H1 (cell line): Measurements from ENCODE around the gene FAM228A. TPM values are rescaled to one million over a fixed set of nuclear protein-coding genes. Genes with fewer than 3 reads are reported as not detected.

Experiments
- CTCF ChIA-PET: fragments of 300-600 bp; sonication (Branson Sonifier 250); formaldehyde crosslinking; loops from one replicate; lab custom pipeline; 2021; ENCODE audit not compliant: partially characterized antibody; lab: Charles Lee
- POLR2A ChIA-PET: fragments of 300-600 bp; sonication (Branson Sonifier 250); formaldehyde crosslinking; loops from one replicate; lab custom pipeline; 2021; ENCODE audit warnings: inconsistent platforms; ENCODE audit not compliant: partially characterized antibody; lab: Charles Lee
- DNase-seq, 2 experiments: peaks; one replicate each; pipeline versions ENCODE4 v3.0.0 to v3.0.0-alpha.2; 2010 to 2022; ENCODE audit warnings: low spot score in 2 of 2, low read depth in 1 of 2, mixed read lengths in 1 of 2
- FAIRE-seq: peaks from 2 replicates; lab custom pipeline; 2011; peaks lifted over from hg19 to GRCh38; lab: Jason Lieb, UNC
- H2AFZ ChIP-seq: 2 replicates; pipeline ENCODE4 v1.8.1; 2012; ENCODE audit warnings: low read length, inconsistent platforms
- H2AK5ac ChIP-seq: 2 replicates; pipeline ENCODE4 v1.6.1; 2013; ENCODE audit warnings: low read depth, low read length
- H2BK120ac ChIP-seq: replicated peaks from 2 replicates; pipeline ENCODE3; 2013; ENCODE audit warnings: low read depth, low read length, inconsistent platforms
- H2BK12ac ChIP-seq: 2 replicates; pipeline ENCODE4 v1.6.1; 2013; ENCODE audit warnings: low read depth, low read length
- H2BK15ac ChIP-seq: 2 replicates; pipeline ENCODE4 v1.6.1; 2013; ENCODE audit warnings: low read length
- H2BK20ac ChIP-seq: 2 replicates; pipeline ENCODE4 v1.6.1; 2013; ENCODE audit warnings: low read length
- H2BK5ac ChIP-seq: 2 replicates; pipeline ENCODE4 v1.6.1; 2013; ENCODE audit warnings: low read depth, low read length
- H3K14ac ChIP-seq: 2 replicates; pipeline ENCODE4 v1.6.1; 2013; ENCODE audit warnings: inconsistent platforms; ENCODE audit not compliant: insufficient read length
- H3K18ac ChIP-seq: 2 replicates; pipeline ENCODE4 v1.6.1; 2013; ENCODE audit warnings: low read length; ENCODE audit errors: extremely low read depth
- H3K23ac ChIP-seq: 2 replicates; pipeline ENCODE4 v1.6.1; 2013; ENCODE audit warnings: inconsistent platforms; ENCODE audit not compliant: insufficient read length
- H3K23me2 ChIP-seq: 2 replicates; pipeline ENCODE4 v1.6.1; 2013; ENCODE audit warnings: low read depth, low read length
- H3K27ac ChIP-seq: 2 replicates; pipeline ENCODE4 v1.6.1; 2011; ENCODE audit warnings: low read depth, low read length, inconsistent platforms
- H3K27me3 ChIP-seq, 4 experiments: replicated peaks in 1 of 4; 1 replicate in 1 of 4; 2 replicates in 3 of 4; pipeline versions ENCODE4 v1.6.1 to v1.8.1; 2011 to 2013; ENCODE audit warnings: low read length in 3 of 4, mild to moderate bottlenecking in 3 of 4, inconsistent platforms in 2 of 4, mixed read lengths in 2 of 4, moderate library complexity in 1 of 4; ENCODE audit not compliant: control insufficient read depth in 3 of 4, insufficient read depth in 3 of 4; ENCODE audit errors: extremely low read depth in 1 of 4
- H3K36me3 ChIP-seq, 4 experiments: 2 replicates each; pipeline versions ENCODE4 v1.6.1 to v1.8.1; 2011 to 2013; ENCODE audit warnings: mild to moderate bottlenecking in 4 of 4, low read length in 3 of 4, moderate library complexity in 2 of 4, control low read depth in 1 of 4, inconsistent platforms in 1 of 4; ENCODE audit not compliant: insufficient read depth in 4 of 4, control insufficient read depth in 2 of 4
- H3K4ac ChIP-seq: replicated peaks from 2 replicates; pipeline ENCODE3; 2013; ENCODE audit warnings: low read length, low read depth, mixed read lengths, inconsistent platforms; ENCODE audit not compliant: insufficient read length
- H3K4me1 ChIP-seq, 4 experiments: replicated peaks in 1 of 4; 1 replicate in 1 of 4; 2 replicates in 3 of 4; pipeline versions ENCODE4 v1.6.1 to v1.8.1; 2011 to 2013; ENCODE audit warnings: low read length in 3 of 4, inconsistent platforms in 2 of 4, mixed read lengths in 1 of 4; ENCODE audit not compliant: insufficient read depth in 4 of 4, control insufficient read depth in 3 of 4
- H3K4me2 ChIP-seq, 2 experiments: 2 replicates each; pipeline versions ENCODE4 v1.6.1 to v1.8.1; 2011 to 2013; ENCODE audit warnings: low read depth in 2 of 2, low read length in 2 of 2, control low read depth in 1 of 2, inconsistent platforms in 1 of 2, mild to moderate bottlenecking in 1 of 2; ENCODE audit not compliant: insufficient read depth in 1 of 2
- H3K4me3 ChIP-seq, 4 experiments: fragments of 200-600, 300-600 bp in 1 of 4; sonication (generic), shearing (Covaris generic), sonication (Bioruptor Twin) in 1 of 4; 2 replicates each; pipeline versions ENCODE4 v1.5.1 to v1.8.1; 2011 to 2016; ENCODE audit warnings: low read length in 4 of 4, low read depth in 3 of 4, control low read depth in 2 of 4, inconsistent platforms in 2 of 4, mild to moderate bottlenecking in 2 of 4, mixed read lengths in 1 of 4, moderate library complexity in 1 of 4; ENCODE audit not compliant: insufficient read depth in 2 of 4; ENCODE audit errors: extremely low read depth in 1 of 4
- H3K56ac ChIP-seq: replicated peaks from 2 replicates; pipeline ENCODE3; 2013; ENCODE audit warnings: low read depth, mild to moderate bottlenecking, mixed read lengths, low read length, inconsistent platforms; ENCODE audit not compliant: insufficient read length
- H3K79me1 ChIP-seq: 2 replicates; pipeline ENCODE4 v1.6.1; 2013; ENCODE audit warnings: low read depth, low read length, control low read depth
- H3K79me2 ChIP-seq, 2 experiments: 2 replicates each; pipeline versions ENCODE4 v1.6.1 to v1.8.1; 2012 to 2013; ENCODE audit warnings: low read length in 2 of 2, mild to moderate bottlenecking in 2 of 2, inconsistent platforms in 1 of 2; ENCODE audit not compliant: insufficient read depth in 2 of 2, control insufficient read depth in 1 of 2
- H3K9ac ChIP-seq, 4 experiments: replicated peaks in 1 of 4; 1 replicate in 1 of 4; 2 replicates in 3 of 4; pipeline versions ENCODE4 v1.6.1 to v1.8.1; 2011 to 2013; ENCODE audit warnings: low read depth in 3 of 4, low read length in 3 of 4, control low read depth in 2 of 4, mild to moderate bottlenecking in 2 of 4, moderate library complexity in 2 of 4, inconsistent platforms in 1 of 4; ENCODE audit errors: extremely low read depth in 1 of 4
- H3K9me3 ChIP-seq, 2 experiments: 2 replicates each; pipeline versions ENCODE4 v1.6.1 to v1.8.1; 2012 to 2013; ENCODE audit warnings: mild to moderate bottlenecking in 2 of 2, moderate library complexity in 2 of 2, control low read depth in 1 of 2, inconsistent platforms in 1 of 2, low read depth in 1 of 2, low read length in 1 of 2, mixed read lengths in 1 of 2; ENCODE audit not compliant: insufficient read depth in 2 of 2
- H4K20me1 ChIP-seq, 2 experiments: replicated peaks in 1 of 2; 2 replicates each; pipeline versions ENCODE3 to v1.8.1; 2011 to 2013; ENCODE audit warnings: inconsistent platforms in 2 of 2, low read length in 2 of 2, mild to moderate bottlenecking in 1 of 2; ENCODE audit not compliant: insufficient read depth in 2 of 2, control insufficient read depth in 1 of 2
- H4K5ac ChIP-seq: 2 replicates; pipeline ENCODE4 v1.6.1; 2013; ENCODE audit warnings: low read length, low read depth, mixed read lengths, inconsistent platforms; ENCODE audit not compliant: insufficient read length
- H4K8ac ChIP-seq: 2 replicates; pipeline ENCODE4 v1.8.0; 2013; ENCODE audit warnings: mild to moderate bottlenecking, moderate library complexity, low read length, inconsistent platforms; ENCODE audit not compliant: insufficient read depth; ENCODE audit errors: extremely low read depth
- H4K91ac ChIP-seq: replicated peaks from 2 replicates; pipeline ENCODE3; 2013; ENCODE audit warnings: low read length, mixed read lengths, inconsistent platforms; ENCODE audit not compliant: insufficient read length
- ASH2L ChIP-seq: fragments of 200-600, 300-600 bp; sonication (generic); IDR thresholded peaks from one replicate; pipeline ENCODE4 v1.7.1; 2017; ENCODE audit warnings: low read length
- CBX5 ChIP-seq: fragments of 300-800, 300-1000 bp; sonication (generic); IDR thresholded peaks from 2 replicates; pipeline ENCODE4 v1.7.1; 2016; ENCODE audit warnings: antibody characterized with exemption, low read length, low read depth
- CHD2 ChIP-seq: IDR thresholded peaks from 2 replicates; pipeline ENCODE4 v1.6.1; 2012; ENCODE audit warnings: low read length, improper control_type of control experiment
- CTCF ChIP-seq, 3 experiments: IDR thresholded peaks; 1 replicate in 2 of 3; 2 replicates in 1 of 3; pipeline versions ENCODE4 v1.5.1 to v1.6.1; 2011; ENCODE audit warnings: low read length in 3 of 3, mild to moderate bottlenecking in 3 of 3, inconsistent platforms in 2 of 3, low read depth in 1 of 3, moderate library complexity in 1 of 3; ENCODE audit not compliant: insufficient read depth in 1 of 3; ENCODE audit errors: control extremely low read depth in 1 of 3
- EZH2 ChIP-seq: fragments of 200-600 bp; sonication (generic); IDR thresholded peaks from 2 replicates; pipeline ENCODE4 v1.7.1; 2012; ENCODE audit warnings: low read depth, mild to moderate bottlenecking, moderate library complexity, low read length, inconsistent platforms; ENCODE audit not compliant: severe bottlenecking
- KDM5A ChIP-seq: fragments of 200-600 bp; IDR thresholded peaks from 2 replicates; pipeline ENCODE4 v1.7.1; 2012; ENCODE audit warnings: mild to moderate bottlenecking, low read length, inconsistent platforms, mixed read lengths
- POU5F1 ChIP-seq: IDR thresholded peaks from 2 replicates; pipeline ENCODE4 v1.6.1; 2011; ENCODE audit warnings: low read depth, mild to moderate bottlenecking, low read length, moderate library complexity
- RAD21 ChIP-seq, 2 experiments: IDR thresholded peaks in 1 of 2; conservative IDR thresholded peaks in 1 of 2; 2 replicates each; pipeline ENCODE4 v1.6.1; 2011; ENCODE audit warnings: low read depth in 2 of 2, low read length in 2 of 2, improper control_type of control experiment in 1 of 2, inconsistent platforms in 1 of 2, mild to moderate bottlenecking in 1 of 2, moderate library complexity in 1 of 2
- RNF2 ChIP-seq: fragments of 200-900, 300-1000 bp; sonication (generic); IDR thresholded peaks from 2 replicates; pipeline ENCODE4 v1.7.1; 2016; ENCODE audit warnings: borderline replicate concordance, low read depth, mild to moderate bottlenecking, antibody characterized with exemption, low read length; ENCODE audit not compliant: poor library complexity, severe bottlenecking; ENCODE audit errors: missing control alignments
- SIRT6 ChIP-seq: IDR thresholded peaks from one replicate; pipeline ENCODE4 v1.7.1; 2012; ENCODE audit warnings: low read length, inconsistent platforms
- YY1 ChIP-seq: IDR thresholded peaks from 2 replicates; pipeline ENCODE4 v1.6.1; 2011; ENCODE audit warnings: low read depth, mild to moderate bottlenecking, low read length
- ZNF274 ChIP-seq: IDR thresholded peaks from 2 replicates; pipeline ENCODE4 v1.7.0; 2012; ENCODE audit warnings: low read length, borderline replicate concordance; ENCODE audit errors: extremely low read depth
- WGBS, 2 experiments: shearing (Covaris generic) in 1 of 2; methylation state at CpG; one replicate each; pipeline versions ENCODE4 v1.1.6 to v1.1.7; 2013 to 2015; ENCODE audit warnings: low lambda C conversion rate in 2 of 2, mixed read lengths in 2 of 2, inconsistent platforms in 1 of 2, low coverage in 1 of 2, missing lambda C conversion rate in 1 of 2; ENCODE audit not compliant: insufficient replicate concordance in 2 of 2, insufficient coverage in 1 of 2, insufficient read length in 1 of 2; ENCODE audit errors: extremely low coverage in 1 of 2, missing lambda C conversion rate in 1 of 2; 5-methylcytosine and 5-hydroxymethylcytosine counted together
- polyA plus RNA-seq, 7 experiments: library from polyadenylated mRNA; depleted of rRNA in 3 of 7; stranded (reverse) in 5 of 7; unstranded in 2 of 7; fragments of >200 nt in 5 of 7; fragments of 200-250 nt in 2 of 7; gene quantifications; 1 replicate in 5 of 7; 2 replicates in 1 of 7; 4 replicates in 1 of 7; pipeline versions ENCODE4 v1.2.1 to v1.2.3, GENCODE V29; 2011 to 2013; ENCODE audit warnings: missing spikeins in 2 of 7, mixed read lengths in 2 of 7
- total RNA-seq: library from RNA; stranded (reverse); fragmentation: NEBNext Ultra II Directional; extraction: Animal tissue kit (Norgen Biotek cat#: 25700); gene quantifications from 2 replicates; pipeline ENCODE4 v1.2.1, GENCODE V29; 2021

The FAM228A gene
- total and polyA plus RNA-seq, 2 of the 8 experiments (the other 6 are each of a cell fraction or from before 2014, with no cell fraction given) = not detected

- H3K4ac ChIP-seq = no peak overlapping the region
- no peak overlapping the region for H4K8ac ChIP-seq
- no peak overlapping the region for H3K4me3 ChIP-seq
- no peak overlapping the region for H4K5ac ChIP-seq
- H3K14ac ChIP-seq = no peak overlapping the region
- no peaks in the 10 kb centered on the region for H3K36me3 ChIP-seq
- FAIRE-seq (no peak), DNase-seq (no peak)
- H2AK5ac ChIP-seq = no peak overlapping the region
- WGBS, 2 experiments = 87% methylated on average over 1 of the region's 1 CpG; no CpG with 5 or more reads in 1 of the 2 experiments
- no peak overlapping the region for H2BK12ac ChIP-seq
- H2BK5ac ChIP-seq = no peak overlapping the region
- no peaks in the 10 kb centered on the region for H3K79me2 ChIP-seq
- H4K20me1 ChIP-seq = no peaks in the 10 kb centered on the region
- H3K9ac ChIP-seq = no peak overlapping the region
- H3K4me2 ChIP-seq = no peak overlapping the region
- H2AFZ ChIP-seq = no peak overlapping the region
- no peak overlapping the region for H2BK20ac ChIP-seq
- CTCF ChIA-PET = no interaction called here
- H3K79me1 ChIP-seq = no peaks in the 10 kb centered on the region
- H4K91ac ChIP-seq = no peak overlapping the region
- H3K56ac ChIP-seq = no peak overlapping the region
- H3K27ac ChIP-seq = no peak overlapping the region
- no peak overlapping the region for H3K23ac ChIP-seq
- POLR2A ChIA-PET = no interaction called here
- H2BK120ac ChIP-seq = no peak overlapping the region
- H3K27me3 ChIP-seq = peaks cover 0 to 1% (median 0%) of the 10 kb centered on the region in 4 experiments; a peak in 1 of 7 replicates
- H3K4me1 ChIP-seq = no peaks in the 10 kb centered on the region
- H2BK15ac ChIP-seq = no peak overlapping the region
- no peak overlapping the region for H3K18ac ChIP-seq
- H3K9me3 ChIP-seq = no peaks in the 10 kb centered on the region
- no peaks in the 10 kb centered on the region for H3K23me2 ChIP-seq
- no peak for TF ChIP-seq EZH2
- TF ChIP-seq POU5F1 = no peak
- no peak for TF ChIP-seq YY1
- no peak for TF ChIP-seq SIRT6
- TF ChIP-seq CTCF (IDR thresholded peaks at IDR 0.05; ENCODE audit: control extremely low read depth in 1 of 3, insufficient read depth in 1 of 3, low read depth in 1 of 3, low read length in 3 of 3) = no peak
- no peak for TF ChIP-seq KDM5A
- no peak for TF ChIP-seq RNF2
- no peak for TF ChIP-seq CBX5
- TF ChIP-seq CHD2 = no peak
- TF ChIP-seq ZNF274 = no peak
- no peak for TF ChIP-seq RAD21 (IDR thresholded peaks at IDR 0.05 in 1 of 2, conservative IDR thresholded peaks at IDR 0.05 in 1 of 2; ENCODE audit: low read depth in 2 of 2, low read length in 2 of 2)
- no peak for TF ChIP-seq ASH2L
Observed at GRCh38 chr2:24239553-24239952, 64.7 kb downstream of the FAM228A start.
